ENCODE data around the gene TLR3.

The TLR3 gene

DNA sequence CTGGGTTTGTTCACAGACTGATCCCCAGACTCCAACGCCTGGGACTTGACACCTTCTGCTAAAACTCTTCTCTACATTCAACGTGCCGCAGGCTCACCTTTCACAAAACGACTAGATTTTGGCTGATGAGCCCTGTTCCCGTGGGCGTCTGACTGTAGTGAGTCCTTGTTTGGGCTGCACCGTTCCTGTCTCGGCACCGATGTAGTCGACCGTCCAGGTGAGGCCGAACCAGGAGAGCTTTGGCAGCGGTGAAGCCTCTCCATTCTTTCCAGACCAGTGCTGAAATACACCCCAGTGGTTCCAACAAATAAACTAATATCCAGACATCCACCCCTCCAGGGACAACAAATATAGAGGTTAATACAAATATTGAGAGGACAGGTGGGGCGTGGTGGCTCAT is 45.0 kb upstream of the TLR3 start:
- no peak for DNase-seq
- no peaks in the 10 kb centered on the region for H3K27me3 ChIP-seq
- H3K36me3 ChIP-seq: no peaks in the 10 kb centered on the region
- H3K4me3 ChIP-seq (ENCODE audit: low read depth, low read length): no peak overlapping the region
- H3K4me1 ChIP-seq: peaks cover under 1% of the 10 kb centered on the region; the same call in 1 of the 2 replicates
- TF ChIP-seq, protein P1, sequence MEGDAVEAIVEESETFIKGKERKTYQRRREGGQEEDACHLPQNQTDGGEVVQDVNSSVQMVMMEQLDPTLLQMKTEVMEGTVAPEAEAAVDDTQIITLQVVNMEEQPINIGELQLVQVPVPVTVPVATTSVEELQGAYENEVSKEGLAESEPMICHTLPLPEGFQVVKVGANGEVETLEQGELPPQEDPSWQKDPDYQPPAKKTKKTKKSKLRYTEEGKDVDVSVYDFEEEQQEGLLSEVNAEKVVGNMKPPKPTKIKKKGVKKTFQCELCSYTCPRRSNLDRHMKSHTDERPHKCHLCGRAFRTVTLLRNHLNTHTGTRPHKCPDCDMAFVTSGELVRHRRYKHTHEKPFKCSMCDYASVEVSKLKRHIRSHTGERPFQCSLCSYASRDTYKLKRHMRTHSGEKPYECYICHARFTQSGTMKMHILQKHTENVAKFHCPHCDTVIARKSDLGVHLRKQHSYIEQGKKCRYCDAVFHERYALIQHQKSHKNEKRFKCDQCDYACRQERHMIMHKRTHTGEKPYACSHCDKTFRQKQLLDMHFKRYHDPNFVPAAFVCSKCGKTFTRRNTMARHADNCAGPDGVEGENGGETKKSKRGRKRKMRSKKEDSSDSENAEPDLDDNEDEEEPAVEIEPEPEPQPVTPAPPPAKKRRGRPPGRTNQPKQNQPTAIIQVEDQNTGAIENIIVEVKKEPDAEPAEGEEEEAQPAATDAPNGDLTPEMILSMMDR (IDR thresholded peaks at IDR 0.05; ENCODE audit: low read depth, low read length): no peak
- H3K9me3 ChIP-seq: no peaks in the 10 kb centered on the region

DNA sequence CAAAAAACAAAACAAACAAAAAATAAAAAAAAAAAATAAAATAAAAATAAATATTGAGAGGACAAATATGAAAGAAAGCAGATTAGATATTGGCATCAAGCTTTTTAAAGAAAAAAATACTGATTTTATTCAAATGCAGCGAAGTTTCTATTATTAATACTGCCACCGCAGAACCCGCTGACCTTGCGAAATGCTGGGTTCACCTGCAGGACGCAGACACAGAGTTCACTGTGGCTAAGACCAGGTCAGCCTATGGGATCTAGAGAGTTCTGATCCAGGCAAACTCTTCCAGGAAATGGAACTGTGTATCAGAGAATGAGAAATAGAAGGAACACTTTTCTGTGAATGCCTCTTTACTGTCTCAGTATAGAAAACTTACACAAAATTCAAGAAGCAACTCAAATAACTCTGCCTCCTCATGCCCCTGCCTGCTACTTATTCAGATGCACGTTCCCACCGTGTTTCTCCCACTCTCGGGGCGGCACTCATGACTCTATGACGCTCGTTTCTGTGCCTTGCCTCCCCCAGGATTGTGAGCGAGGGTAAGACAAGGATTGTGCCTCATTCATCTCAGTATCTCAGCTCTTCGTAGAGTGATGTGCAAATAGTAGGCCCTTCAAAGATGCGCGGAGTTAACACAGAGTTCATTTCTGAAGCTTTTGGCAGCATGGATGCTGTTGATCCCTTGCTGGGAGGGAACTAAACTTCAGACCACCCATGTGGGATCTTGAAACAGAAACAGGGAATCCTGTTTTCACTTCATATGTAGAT is 44.1 kb upstream of the TLR3 start:
- TF ChIP-seq, protein P1 (IDR thresholded peaks at IDR 0.05; ENCODE audit: low read depth, low read length): no peak
- no peak overlapping the region for H3K4me3 ChIP-seq (ENCODE audit: low read depth, low read length)
- H3K27me3 ChIP-seq: no peaks in the 10 kb centered on the region
- no peak for DNase-seq
- H3K9me3 ChIP-seq: no peaks in the 10 kb centered on the region
- peaks cover 6% of the 10 kb centered on the region for H3K4me1 ChIP-seq
- no peaks in the 10 kb centered on the region for H3K36me3 ChIP-seq

DNA sequence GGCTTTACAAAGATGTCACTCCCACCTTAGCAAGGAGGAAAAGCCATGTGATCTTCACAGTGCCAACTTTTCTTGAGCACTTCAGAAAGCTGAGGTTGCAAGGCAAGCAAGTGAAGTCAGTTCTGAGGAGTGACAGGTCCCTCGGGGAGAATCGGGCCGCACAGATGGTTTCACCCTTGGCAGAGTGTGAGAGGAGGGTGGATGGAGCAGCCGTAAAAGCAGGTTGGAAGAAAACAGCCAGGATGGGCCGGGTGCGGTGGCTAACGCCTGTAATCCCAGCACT is 43.6 kb upstream of the TLR3 start:
- Histone ChIP-seq H3K4me1 (peaks cover 7% of the 10 kb centered on the region), H3K27me3 (no peaks in the 10 kb centered on the region), H3K36me3 (no peaks in the 10 kb centered on the region), H3K9me3 (no peaks in the 10 kb centered on the region), H3K4me3 (ENCODE audit: low read depth, low read length) (no peak overlapping the region)
- TF ChIP-seq, protein P1 (IDR thresholded peaks at IDR 0.05; ENCODE audit: low read depth, low read length): no peak
- DNase-seq: no peak

DNA sequence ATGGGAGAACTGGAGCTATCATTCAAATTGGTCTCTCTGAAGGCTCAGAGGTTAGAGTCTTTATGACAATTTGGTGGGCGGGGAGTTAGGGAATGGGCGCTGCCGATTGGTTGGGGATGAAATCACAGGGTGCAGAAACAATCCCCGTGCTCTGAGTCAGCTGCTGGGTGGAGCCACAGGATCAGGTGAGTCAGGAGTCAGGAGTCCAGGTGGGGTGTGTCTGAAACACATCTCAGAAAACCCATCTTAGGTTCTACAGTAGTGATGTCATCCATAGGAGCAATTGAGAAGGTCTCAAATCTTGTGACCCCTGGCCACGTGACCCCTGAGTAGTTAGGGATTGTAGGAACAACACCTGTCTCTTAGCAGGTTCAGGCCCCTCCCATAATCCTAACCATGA is 41.6 kb upstream of the TLR3 start:
- no peaks in the 10 kb centered on the region for H3K36me3 ChIP-seq
- DNase-seq: no peak
- H3K4me1 ChIP-seq: peaks cover 10% of the 10 kb centered on the region
- no peaks in the 10 kb centered on the region for H3K9me3 ChIP-seq
- TF ChIP-seq, protein P1 (IDR thresholded peaks at IDR 0.05; ENCODE audit: low read depth, low read length): no peak
- H3K4me3 ChIP-seq (ENCODE audit: low read depth, low read length): no peak overlapping the region
- no peaks in the 10 kb centered on the region for H3K27me3 ChIP-seq

DNA sequence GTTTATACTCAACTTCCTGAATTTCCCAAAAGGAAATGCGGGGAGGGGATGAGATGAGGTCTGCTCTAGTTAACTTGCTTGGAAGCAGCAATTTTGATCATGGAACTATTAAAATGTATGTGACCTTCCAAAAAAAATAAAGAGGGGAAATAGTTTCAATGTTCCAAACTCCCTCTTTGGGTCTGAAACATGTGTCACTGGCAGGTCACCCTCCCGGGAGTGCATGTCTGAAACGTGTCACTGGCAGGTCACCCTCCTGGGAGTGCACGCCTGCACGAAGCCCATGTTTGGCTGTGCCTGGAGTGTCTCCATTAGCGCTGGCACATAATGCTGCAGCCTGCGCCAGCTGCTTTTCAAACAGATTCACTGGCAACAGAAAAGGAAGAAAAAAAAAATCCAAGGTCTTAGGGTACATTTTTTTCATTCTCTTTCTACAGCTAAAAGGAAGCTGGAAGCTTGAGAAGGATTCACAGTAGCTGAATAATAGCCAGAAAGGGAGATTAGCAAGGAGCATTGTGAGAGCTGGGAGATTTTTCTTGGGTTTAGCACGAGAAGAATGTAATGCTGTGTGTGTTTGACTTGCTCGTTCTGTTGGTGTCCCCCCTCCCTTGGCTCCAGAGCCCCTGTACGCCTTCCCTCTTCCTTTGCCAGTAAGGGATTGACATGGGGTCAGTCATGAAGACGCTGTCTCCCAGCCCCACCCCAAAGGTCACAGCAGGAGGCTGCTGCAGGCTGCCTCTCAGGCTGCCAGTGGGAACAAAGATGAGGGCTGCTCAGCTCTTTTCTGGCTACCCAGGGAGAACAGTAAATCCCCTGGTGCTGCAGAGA is 39.2 kb upstream of the TLR3 start:
- H3K27me3 ChIP-seq: no peaks in the 10 kb centered on the region

More for the DNA sequence above, 39.2 kb upstream of the TLR3 start:
- no peaks in the 10 kb centered on the region for H3K9me3 ChIP-seq
- H3K4me1 ChIP-seq: peaks cover 10% of the 10 kb centered on the region
- DNase-seq: peak; percentile 78
- TF ChIP-seq, protein P1 (IDR thresholded peaks at IDR 0.05; ENCODE audit: low read depth, low read length): no peak
- peak overlapping the region; percentile 46 for H3K4me3 ChIP-seq (ENCODE audit: low read depth, low read length)
- no peaks in the 10 kb centered on the region for H3K36me3 ChIP-seq

All from BE2C (cell line).